Natural killer cell (primary cell): ENCODE results near the gene GTF2IRD1. TPM values are rescaled to one million over a fixed set of nuclear protein-coding genes. Genes with fewer than 3 reads are reported as not detected.
"Not testable (repeated sequence)": the region's sequence is repeated elsewhere in the genome, so short reads cannot be mapped to it uniquely, and the experiment has no call there.

Experiments
- ATAC-seq, 3 donors: fragments of 150-1000 bp in 2 of 3; fragments of 200-7000 bp in 1 of 3; cut with Tn5 transposase; 1 replicate in 1 of 3; 2 replicates in 2 of 3; pipeline ENCODE4 v1.10.0; 2021; ENCODE audit warnings: mild to moderate bottlenecking in 2 of 3, moderate library complexity in 2 of 3
- DNase-seq, 2 donors: peaks; one replicate each; pipeline versions ENCODE4 v3.0.0 to v3.0.0-alpha.2; 2013 to 2021; ENCODE audit warnings: mixed read lengths in 1 of 2
- H3K27ac ChIP-seq: one replicate; pipeline ENCODE4 v1.5.1; 2013; ENCODE audit warnings: mild to moderate bottlenecking, low read length
- H3K27me3 ChIP-seq: one replicate; pipeline ENCODE4 v1.6.1; 2013; ENCODE audit warnings: low read length; ENCODE audit not compliant: control insufficient read depth, insufficient read depth
- H3K36me3 ChIP-seq: one replicate; pipeline ENCODE4 v1.6.1; 2013; ENCODE audit warnings: low read length; ENCODE audit not compliant: control insufficient read depth, insufficient read depth
- H3K4me1 ChIP-seq: one replicate; pipeline ENCODE4 v1.6.1; 2013; ENCODE audit warnings: low read length; ENCODE audit not compliant: control insufficient read depth, insufficient read depth
- H3K4me3 ChIP-seq: one replicate; pipeline ENCODE4 v1.5.1; 2013; ENCODE audit warnings: low read length
- H3K9me3 ChIP-seq: one replicate; pipeline ENCODE4 v1.6.1; 2013; ENCODE audit warnings: low read length; ENCODE audit not compliant: control insufficient read depth, insufficient read depth
- H3K27ac Mint-ChIP-seq, 2 donors: one replicate each; pipeline ENCODE4 v1.8.0; 2022; ENCODE audit warnings: mild to moderate bottlenecking in 2 of 2, mixed read lengths in 2 of 2, moderate library complexity in 1 of 2
- H3K27me3 Mint-ChIP-seq, 2 donors: one replicate each; pipeline ENCODE4 v1.8.0; 2022; ENCODE audit warnings: low read depth in 2 of 2, mixed read lengths in 2 of 2
- H3K36me3 Mint-ChIP-seq: one replicate; pipeline ENCODE4 v1.8.0; 2022; ENCODE audit warnings: mixed read lengths
- H3K4me1 Mint-ChIP-seq, 2 donors: one replicate each; pipeline ENCODE4 v1.8.0; 2022; ENCODE audit warnings: mixed read lengths in 2 of 2
- H3K4me3 Mint-ChIP-seq: one replicate; pipeline ENCODE4 v1.8.0; 2022; ENCODE audit warnings: mild to moderate bottlenecking, moderate library complexity, mixed read lengths
- H3K9me3 Mint-ChIP-seq, 2 donors: one replicate each; pipeline ENCODE4 v1.8.0; 2022; ENCODE audit warnings: mixed read lengths in 2 of 2
- CTCF ChIP-seq: fragments of 200-600 bp; IDR thresholded peaks from one replicate; pipeline ENCODE4 v1.8.0; 2022; ENCODE audit warnings: antibody characterized with exemption
- WGBS: methylation state at CpG from one replicate; pipeline ENCODE4 v1.1.7; 2013; ENCODE audit warnings: missing lambda C conversion rate; ENCODE audit not compliant: insufficient coverage; 5-methylcytosine and 5-hydroxymethylcytosine counted together
- intact Hi-C: fragments of 100-400 bp; cut with micrococcal nuclease; formaldehyde crosslinking; loops from one replicate; pipeline ENCODE4 v1.14.2; 2022
- total RNA-seq, 4 donors: library from RNA; stranded (reverse); fragments of 120-200 nt in 1 of 4; gene quantifications; one replicate each; pipeline versions ENCODE4 v1.2.3 to v1.2.4, GENCODE V29; 2013 to 2022

The GTF2IRD1 gene
- total RNA-seq, 3 donors from 2014 or later (not counting 1 experiment from before 2014, with no cell fraction given) = not detected

- intact Hi-C loops = no loop called here
- Mint-ChIP-seq H3K9me3 (no peaks in the 10 kb centered on the region), H3K27me3 (no peaks in the 10 kb centered on the region), H3K27ac (no peak overlapping the region), H3K4me1 (no peaks in the 10 kb centered on the region), H3K4me3 (no peak overlapping the region), H3K36me3 (no peaks in the 10 kb centered on the region)
- Histone ChIP-seq H3K4me1 (peaks cover 4% of the 10 kb centered on the region), H3K9me3 (no peaks in the 10 kb centered on the region), H3K27ac (no peak overlapping the region), H3K27me3 (no peaks in the 10 kb centered on the region), H3K36me3 (no peaks in the 10 kb centered on the region), H3K4me3 (no peak overlapping the region)
- WGBS = 94% methylated on average over 7 of the region's 7 CpGs
- DNase-seq (no peak), ATAC-seq (no peak)
- TF ChIP-seq CTCF = no peak
Observed at GRCh38 chr7:74554178-74554577, 100.5 kb downstream of the GTF2IRD1 start.

GRCh38 chr7:74560086-74560719 is 106.5 kb downstream of the GTF2IRD1 start:
- Histone ChIP-seq H3K27me3 (no peaks in the 10 kb centered on the region), H3K4me3 (no peak overlapping the region), H3K36me3 (no peaks in the 10 kb centered on the region), H3K27ac (no peak overlapping the region), H3K9me3 (no peaks in the 10 kb centered on the region), H3K4me1 (no peaks in the 10 kb centered on the region)
- no peak for TF ChIP-seq CTCF
- H3K4me3 Mint-ChIP-seq = no peak overlapping the region
- intact Hi-C loops = no loop called here
- ATAC-seq (no peak), DNase-seq (no peak)
- H3K27me3 Mint-ChIP-seq = no peaks in the 10 kb centered on the region
- H3K4me1 Mint-ChIP-seq = no peaks in the 10 kb centered on the region
- H3K27ac Mint-ChIP-seq = no peak overlapping the region
- no peaks in the 10 kb centered on the region for H3K9me3 Mint-ChIP-seq
- no peaks in the 10 kb centered on the region for H3K36me3 Mint-ChIP-seq
- 37% methylated on average over 4 of the region's 5 CpGs for WGBS

- intact Hi-C loops = no loop called here
- Mint-ChIP-seq H3K27me3 (no peaks in the 10 kb centered on the region), H3K27ac (no peak overlapping the region), H3K36me3 (no peaks in the 10 kb centered on the region), H3K4me3 (no peak overlapping the region), H3K9me3 (no peaks in the 10 kb centered on the region), H3K4me1 (no peaks in the 10 kb centered on the region)
- no peaks in the 10 kb centered on the region for H3K9me3 ChIP-seq
- no peak overlapping the region for H3K27ac ChIP-seq
- DNase-seq (no peak), ATAC-seq (no peak)
- H3K4me3 ChIP-seq = no peak overlapping the region
- 86% methylated on average over 11 of the region's 12 CpGs for WGBS
- H3K36me3 ChIP-seq = no peaks in the 10 kb centered on the region
- H3K4me1 ChIP-seq = no peaks in the 10 kb centered on the region
- no peak for TF ChIP-seq CTCF
- no peaks in the 10 kb centered on the region for H3K27me3 ChIP-seq
Observed at GRCh38 chr7:74561898-74562613, 108.3 kb downstream of the GTF2IRD1 start.

GRCh38 chr7:74563639-74564038 is 109.9 kb downstream of the GTF2IRD1 start:
- H3K27me3 ChIP-seq, H3K4me1 Mint-ChIP-seq, H3K9me3 ChIP-seq, DNase-seq, H3K4me3 Mint-ChIP-seq, H3K27ac Mint-ChIP-seq, H3K36me3 Mint-ChIP-seq, H3K27me3 Mint-ChIP-seq, H3K27ac ChIP-seq, H3K36me3 ChIP-seq, ATAC-seq, H3K9me3 Mint-ChIP-seq, intact Hi-C loops, H3K4me1 ChIP-seq, H3K4me3 ChIP-seq: not testable (repeated sequence)
- 96% methylated on average over 6 of the region's 6 CpGs for WGBS
